ENCODE results near the gene KITLG. TPM values are rescaled to one million over a fixed set of nuclear protein-coding genes. Genes with fewer than 3 reads are reported as not detected.

KITLG gene
- polyA plus RNA-seq, 1 donor (not counting 4 experiments of a cell fraction or from before 2014, with no cell fraction given): 21.2 TPM

DNA sequence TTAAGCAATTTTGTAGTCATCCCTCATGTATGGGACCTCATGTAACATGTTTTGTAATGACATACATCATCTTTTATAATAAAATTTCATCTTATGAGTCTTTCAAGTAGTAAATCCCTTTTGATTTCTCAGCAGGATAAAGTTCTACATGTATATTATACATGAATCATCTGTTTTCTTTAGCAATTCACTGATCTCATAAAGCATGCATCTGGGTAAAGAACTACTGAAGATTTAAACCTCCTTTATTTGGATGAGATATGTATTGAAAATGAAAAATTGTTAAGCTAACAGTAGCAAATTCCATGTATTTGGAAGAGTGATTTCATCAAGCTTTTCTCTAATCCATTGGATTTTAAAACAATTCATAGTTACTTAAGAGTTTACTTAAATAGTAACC, 126.9 kb downstream of the KITLG start:
- Histone ChIP-seq H3K36me3 (ENCODE audit: control insufficient read depth in 2 of 2, extremely low read depth in 1 of 2, insufficient read depth in 2 of 2, low read length in 2 of 2) (no peaks in the 10 kb centered on the region), H3K9me3 (ENCODE audit: control insufficient read depth, low read depth, low read length) (no peaks in the 10 kb centered on the region), H3K9me1 (ENCODE audit: control insufficient read depth, extremely low read depth, insufficient read depth, low read length) (no peaks in the 10 kb centered on the region), H3K27me3 (ENCODE audit: control insufficient read depth, extremely low read depth, insufficient read depth, low read length) (no peaks in the 10 kb centered on the region), H3K4me1 (ENCODE audit: control insufficient read depth, extremely low read depth, insufficient read depth, low read length) (no peaks in the 10 kb centered on the region), H3K4me3 (ENCODE audit: control insufficient read depth in 2 of 3, extremely low read depth in 1 of 3, insufficient read depth in 2 of 3, low read depth in 1 of 3, low read length in 3 of 3) (no peak overlapping the region), H3K79me2 (ENCODE audit: control insufficient read depth, insufficient read depth, low read length) (no peaks in the 10 kb centered on the region), H2AFZ (ENCODE audit: control insufficient read depth, low read length) (no peak overlapping the region), H3K9ac (ENCODE audit: control insufficient read depth, extremely low read depth, insufficient read depth, low read length) (no peak overlapping the region), H4K20me1 (ENCODE audit: control insufficient read depth, extremely low read depth, insufficient read depth, low read length) (no peaks in the 10 kb centered on the region), H3K4me2 (ENCODE audit: control insufficient read depth, extremely low read depth, insufficient read depth, low read depth, low read length) (no peak overlapping the region), H3K27ac (ENCODE audit: control insufficient read depth, insufficient read depth, low read length) (no peak overlapping the region)
- dilution Hi-C loops (cut with MboI; ENCODE audit: extremely low pct_ligation_motif_present, low sequenced_read_pairs): no loop called here
- TF ChIP-seq, protein P1, sequence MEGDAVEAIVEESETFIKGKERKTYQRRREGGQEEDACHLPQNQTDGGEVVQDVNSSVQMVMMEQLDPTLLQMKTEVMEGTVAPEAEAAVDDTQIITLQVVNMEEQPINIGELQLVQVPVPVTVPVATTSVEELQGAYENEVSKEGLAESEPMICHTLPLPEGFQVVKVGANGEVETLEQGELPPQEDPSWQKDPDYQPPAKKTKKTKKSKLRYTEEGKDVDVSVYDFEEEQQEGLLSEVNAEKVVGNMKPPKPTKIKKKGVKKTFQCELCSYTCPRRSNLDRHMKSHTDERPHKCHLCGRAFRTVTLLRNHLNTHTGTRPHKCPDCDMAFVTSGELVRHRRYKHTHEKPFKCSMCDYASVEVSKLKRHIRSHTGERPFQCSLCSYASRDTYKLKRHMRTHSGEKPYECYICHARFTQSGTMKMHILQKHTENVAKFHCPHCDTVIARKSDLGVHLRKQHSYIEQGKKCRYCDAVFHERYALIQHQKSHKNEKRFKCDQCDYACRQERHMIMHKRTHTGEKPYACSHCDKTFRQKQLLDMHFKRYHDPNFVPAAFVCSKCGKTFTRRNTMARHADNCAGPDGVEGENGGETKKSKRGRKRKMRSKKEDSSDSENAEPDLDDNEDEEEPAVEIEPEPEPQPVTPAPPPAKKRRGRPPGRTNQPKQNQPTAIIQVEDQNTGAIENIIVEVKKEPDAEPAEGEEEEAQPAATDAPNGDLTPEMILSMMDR (optimal IDR thresholded peaks at IDR 0.05 in 1 of 3, IDR thresholded peaks at IDR 0.05 in 1 of 3, conservative IDR thresholded peaks at IDR 0.05 in 1 of 3; ENCODE audit: extremely low read depth in 1 of 3, insufficient read depth in 2 of 3, low read length in 3 of 3): no peak
- no peak for TF ChIP-seq EZH2 (IDR thresholded peaks at IDR 0.05; ENCODE audit: low read length)
- FAIRE-seq (no peak), DNase-seq (ENCODE audit: low read depth, low spot score) (no peak)

DNA sequence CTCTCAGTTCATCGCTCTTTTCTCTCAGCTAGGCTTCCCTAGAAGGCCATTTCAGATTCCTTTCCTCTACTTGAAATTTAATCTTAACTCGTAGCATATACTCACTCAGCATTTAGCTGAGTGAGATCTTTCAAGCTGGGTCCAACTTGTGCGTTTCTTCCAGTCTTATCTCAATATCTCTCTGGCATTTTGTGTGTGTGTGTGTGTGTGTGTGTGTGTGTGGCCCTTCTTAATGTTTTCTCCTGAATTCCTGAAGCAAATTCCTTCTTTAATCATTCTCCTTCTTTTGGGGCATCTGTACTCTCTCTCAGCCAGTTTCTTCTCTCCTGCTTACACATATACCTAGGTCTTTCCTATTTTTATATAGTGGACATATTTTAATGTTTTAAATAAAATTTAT, 129.1 kb downstream of the KITLG start:
- Histone ChIP-seq H3K4me2 (ENCODE audit: control insufficient read depth, extremely low read depth, insufficient read depth, low read depth, low read length) (no peak overlapping the region), H3K27me3 (ENCODE audit: control insufficient read depth, extremely low read depth, insufficient read depth, low read length) (no peaks in the 10 kb centered on the region), H3K36me3 (ENCODE audit: control insufficient read depth in 2 of 2, extremely low read depth in 1 of 2, insufficient read depth in 2 of 2, low read length in 2 of 2) (no peaks in the 10 kb centered on the region), H3K4me1 (ENCODE audit: control insufficient read depth, extremely low read depth, insufficient read depth, low read length) (no peaks in the 10 kb centered on the region), H3K79me2 (ENCODE audit: control insufficient read depth, insufficient read depth, low read length) (no peaks in the 10 kb centered on the region), H3K9me1 (ENCODE audit: control insufficient read depth, extremely low read depth, insufficient read depth, low read length) (no peaks in the 10 kb centered on the region), H2AFZ (ENCODE audit: control insufficient read depth, low read length) (no peak overlapping the region), H3K9ac (ENCODE audit: control insufficient read depth, extremely low read depth, insufficient read depth, low read length) (no peak overlapping the region), H3K9me3 (ENCODE audit: control insufficient read depth, low read depth, low read length) (no peaks in the 10 kb centered on the region), H3K4me3 (ENCODE audit: control insufficient read depth in 2 of 3, extremely low read depth in 1 of 3, insufficient read depth in 2 of 3, low read depth in 1 of 3, low read length in 3 of 3) (no peak overlapping the region), H3K27ac (ENCODE audit: control insufficient read depth, insufficient read depth, low read length) (no peak overlapping the region), H4K20me1 (ENCODE audit: control insufficient read depth, extremely low read depth, insufficient read depth, low read length) (no peaks in the 10 kb centered on the region)
- FAIRE-seq (no peak), DNase-seq (ENCODE audit: low read depth, low spot score) (no peak)
- dilution Hi-C loops (cut with MboI; ENCODE audit: extremely low pct_ligation_motif_present, low sequenced_read_pairs): no loop called here
- TF ChIP-seq EZH2 (IDR thresholded peaks at IDR 0.05; ENCODE audit: low read length): no peak
- TF ChIP-seq, protein P1 (optimal IDR thresholded peaks at IDR 0.05 in 1 of 3, IDR thresholded peaks at IDR 0.05 in 1 of 3, conservative IDR thresholded peaks at IDR 0.05 in 1 of 3; ENCODE audit: extremely low read depth in 1 of 3, insufficient read depth in 2 of 3, low read length in 3 of 3): no peak

Data from keratinocyte (primary cell).